IMR-90 (cell line): ENCODE data around the gene MGAT3.

Source experiments
- CHD1 ChIP-seq: IDR thresholded peaks from 2 replicates; pipeline ENCODE4 v1.6.1; 2012; ENCODE audit warnings: low read depth, low read length, improper control_type of control experiment
- CTCF ChIP-seq: conservative IDR thresholded peaks from 2 replicates; pipeline ENCODE4 v1.5.1; 2012; ENCODE audit warnings: mild to moderate bottlenecking, low read depth, low read length, improper control_type of control experiment
- ELK1 ChIP-seq: fragments of 150-350 bp; IDR thresholded peaks from 2 replicates; pipeline ENCODE4 v1.6.1; 2016; ENCODE audit warnings: low read depth, mild to moderate bottlenecking, low read length, moderate library complexity, borderline replicate concordance
- RAD21 ChIP-seq: IDR thresholded peaks from 2 replicates; pipeline ENCODE4 v1.6.1; 2012; ENCODE audit warnings: low read length, improper control_type of control experiment

GRCh38 chr22:39449708-39450107, 7.1 kb upstream of the MGAT3 start:
- no peak for TF ChIP-seq CTCF
- TF ChIP-seq CHD1, result no peak
- TF ChIP-seq ELK1, result no peak
- no peak for TF ChIP-seq RAD21
